G401.6 (cell line): ENCODE results near the gene PRPF38A.

Experiments used
- FAIRE-seq: peaks from 2 replicates; lab custom pipeline; 2012; peaks lifted over from hg19 to GRCh38; lab: Jason Lieb, UNC

The PRPF38A gene

DNA sequence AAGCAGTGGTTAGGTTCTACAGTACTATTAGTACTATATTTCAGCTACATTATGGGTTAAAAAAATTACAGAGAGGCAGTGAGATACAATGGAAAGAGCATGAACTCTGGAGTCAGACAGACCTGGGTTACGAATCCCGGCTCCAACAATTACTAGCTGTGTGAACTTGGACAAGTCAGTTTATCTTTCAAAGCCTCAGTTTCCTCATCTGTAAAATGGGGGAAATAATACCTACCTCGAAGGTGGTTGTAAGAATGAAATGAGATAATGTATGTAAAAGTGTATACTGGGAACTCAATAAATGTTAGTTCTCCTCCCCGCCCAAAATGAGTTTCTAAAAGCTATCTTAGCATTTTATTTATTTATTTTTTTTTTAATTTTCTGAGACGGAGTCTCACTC, 59.5 kb downstream of the PRPF38A start:
- no peak for FAIRE-seq

DNA sequence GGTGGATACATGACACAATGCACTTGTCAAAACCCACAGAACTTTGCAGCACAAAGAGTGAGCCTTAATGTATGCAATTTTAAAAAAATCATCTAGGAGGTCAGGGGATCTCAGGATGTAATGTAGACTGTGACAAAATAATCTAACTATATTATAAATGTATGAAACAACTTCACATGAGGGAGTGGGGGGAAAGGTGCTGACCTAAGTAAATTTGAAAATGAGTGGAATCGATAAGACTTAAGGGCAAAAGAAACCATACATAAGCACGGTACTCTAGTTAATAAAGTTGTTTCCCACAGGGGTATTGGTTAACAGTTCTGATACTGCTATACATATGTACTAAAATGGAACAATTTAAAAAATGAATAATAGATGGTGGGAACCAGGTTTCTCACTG, 64.7 kb downstream of the PRPF38A start:
- no peak for FAIRE-seq
